Sciatic nerve (tissue), 2 donors: ENCODE measurements around the gene OXGR1. TPM values are rescaled to one million over a fixed set of nuclear protein-coding genes. Genes with fewer than 3 reads are reported as not detected.
A peak's percentile ranks its signal among the peaks of the same experiment; 100 is the strongest.
"Not testable (repeated sequence)": the region's sequence is repeated elsewhere in the genome, so short reads cannot be mapped to it uniquely, and the experiment has no call there.

Experiments
- ATAC-seq: fragments of 200-7000 bp; cut with Tn5 transposase; one replicate; pipeline ENCODE4 v1.9.1; 2020; ENCODE audit warnings: mild to moderate bottlenecking, moderate library complexity
- DNase-seq: peaks from one replicate; pipeline ENCODE4 v3.0.0-alpha.2; 2020; ENCODE audit warnings: low spot score
- intact Hi-C: fragments of 100-400 bp; cut with DNase I; formaldehyde crosslinking; loops from one replicate; pipeline ENCODE4 v1.14.2; 2022
- total RNA-seq: library from RNA; stranded (reverse); fragmentation: NEBNext Ultra II Directional; extraction: Animal tissue kit (Norgen Biotek cat#: 25700); gene quantifications from one replicate; pipeline ENCODE4 v1.2.1, GENCODE V29; 2021
- donor health status: DM: no; HTN: no; CAD: no.
- donor health status: DM: no; HTN: no; CAD: no.

Gene OXGR1
- total RNA-seq, result 0.27 TPM

- peak; percentile 58 for ATAC-seq
- peak; percentile 57 for DNase-seq
- intact Hi-C loops, result no loop called here
Measured at GRCh38 chr13:96994017-96994857, at the start of gene OXGR1. OXGR1 (minus strand) TSS chr13:96994476; CDS start chr13:96987759, 6,717 bp downstream.

GRCh38 chr13:97043302-97043701 lies 49.0 kb upstream of the OXGR1 start:
- intact Hi-C loops, result no loop called here
- no peak for DNase-seq
- peak; percentile 81 for ATAC-seq

GRCh38 chr13:97030705-97031452 lies 36.6 kb upstream of the OXGR1 start:
- DNase-seq (no peak), ATAC-seq (no peak)
- intact Hi-C loops, result loop anchor here (5.0 kb wide), 1 partner anchor 486 kb away; no protein-coding TSS in a partner anchor

GRCh38 chr13:97028441-97029299 lies 34.4 kb upstream of the OXGR1 start:
- ATAC-seq (peak; percentile 45), DNase-seq (peak; percentile 78)
- intact Hi-C loops, result no loop called here

- ATAC-seq (no peak), DNase-seq (no peak)
- intact Hi-C loops, result no loop called here
Measured at GRCh38 chr13:97027162-97027554, 32.9 kb upstream of the OXGR1 start.

- DNase-seq (no peak), ATAC-seq (no peak)
- intact Hi-C loops, result no loop called here
Measured at GRCh38 chr13:97026531-97027161, 32.4 kb upstream of the OXGR1 start.

- intact Hi-C loops, ATAC-seq, DNase-seq: not testable (repeated sequence)
Measured at GRCh38 chr13:97023812-97024211, 29.5 kb upstream of the OXGR1 start.

GRCh38 chr13:97023117-97023516 lies 28.8 kb upstream of the OXGR1 start:
- ATAC-seq (peak; percentile 69), DNase-seq (no peak)
- intact Hi-C loops, result no loop called here

GRCh38 chr13:97021241-97021640 lies 27.0 kb upstream of the OXGR1 start:
- intact Hi-C loops, result no loop called here
- DNase-seq (no peak), ATAC-seq (no peak)

GRCh38 chr13:97020689-97021240 lies 26.5 kb upstream of the OXGR1 start:
- DNase-seq, result no peak
- intact Hi-C loops, result no loop called here
- ATAC-seq, result no peak

GRCh38 chr13:97020194-97020593 lies 25.9 kb upstream of the OXGR1 start:
- intact Hi-C loops, result no loop called here
- ATAC-seq, result no peak
- DNase-seq, result no peak

GRCh38 chr13:97019236-97019635 lies 25.0 kb upstream of the OXGR1 start:
- DNase-seq (no peak), ATAC-seq (no peak)
- intact Hi-C loops, result loop anchor here (10.0 kb wide), 1 partner anchor 786 kb away; no protein-coding TSS in a partner anchor

- intact Hi-C loops, result loop anchor here (10.0 kb wide), 1 partner anchor 787 kb away; no protein-coding TSS in a partner anchor
- DNase-seq, result no peak
Measured at GRCh38 chr13:97018029-97018819, 23.9 kb upstream of the OXGR1 start.

GRCh38 chr13:97017322-97017721 lies 23.0 kb upstream of the OXGR1 start:
- no peak for ATAC-seq
- intact Hi-C loops, result loop anchor here (10.0 kb wide), 1 partner anchor 787 kb away; no protein-coding TSS in a partner anchor
- no peak for DNase-seq

More at GRCh38 chr13:97018029-97018819, 23.9 kb upstream of the OXGR1 start:
- ATAC-seq, result peak; percentile 79

- intact Hi-C loops, result loop anchor here (10.0 kb wide), 1 partner anchor 789 kb away; no protein-coding TSS in a partner anchor
- no peak for DNase-seq
- no peak for ATAC-seq
Measured at GRCh38 chr13:97015661-97016350, 21.5 kb upstream of the OXGR1 start.

GRCh38 chr13:97012251-97013048 lies 18.2 kb upstream of the OXGR1 start:
- DNase-seq (no peak), ATAC-seq (no peak)
- intact Hi-C loops, result loop anchor here (10.0 kb wide), 1 partner anchor 792 kb away; no protein-coding TSS in a partner anchor
